ENCODE results near the gene CD300E.

CD300E gene

DNA sequence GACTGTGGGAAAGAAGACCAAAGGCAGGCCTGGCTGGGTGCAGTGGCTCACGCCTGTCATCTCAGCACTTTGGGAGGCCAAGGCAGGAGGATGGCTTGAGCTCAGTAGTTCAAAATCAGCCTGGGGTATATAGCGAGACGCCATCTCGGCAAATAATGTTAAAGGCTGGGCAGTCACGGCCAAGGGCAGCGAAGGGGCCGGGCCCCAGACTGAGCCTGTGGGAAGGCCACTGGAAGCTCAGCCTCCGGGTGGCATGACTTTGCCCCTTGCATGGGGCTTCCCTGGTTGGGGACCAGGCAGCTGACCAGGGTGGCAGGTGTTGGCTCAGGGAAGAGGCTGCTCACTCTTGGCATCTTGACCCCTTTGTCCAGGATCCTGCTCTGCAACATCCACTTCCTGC, 17.5 kb downstream of the CD300E start:
- H3K9me3 ChIP-seq (ENCODE audit: control insufficient read depth, insufficient read depth, low read length): no peaks in the 10 kb centered on the region

DNA sequence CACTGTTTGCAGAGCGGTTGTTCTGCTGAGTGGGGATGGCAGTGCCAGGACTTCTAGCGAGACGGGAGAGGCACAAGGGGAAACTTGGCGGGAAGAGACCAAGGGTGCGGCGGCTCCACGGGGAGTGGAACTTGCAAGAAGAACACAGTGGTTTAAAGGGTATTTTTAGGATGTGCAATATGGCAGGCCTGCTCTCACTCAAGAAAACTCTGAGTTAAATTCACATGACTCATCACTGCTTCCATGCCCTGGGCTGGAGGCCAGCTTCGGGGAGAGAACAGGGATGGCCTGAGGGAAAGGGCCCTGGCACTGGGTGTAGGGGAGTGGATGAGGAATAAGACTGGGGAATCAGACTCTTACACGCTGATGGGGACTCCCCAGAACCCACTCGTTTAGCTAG, 18.2 kb downstream of the CD300E start:
- Histone ChIP-seq H3K36me3 (ENCODE audit: control insufficient read depth, insufficient read depth, low read length) (no peaks in the 10 kb centered on the region), H3K4me1 (ENCODE audit: control insufficient read depth, insufficient read depth, low read length) (no peaks in the 10 kb centered on the region), H3K9me3 (ENCODE audit: control insufficient read depth, insufficient read depth, low read length) (no peaks in the 10 kb centered on the region), H3K9ac (ENCODE audit: low read depth, low read length) (no peak overlapping the region), H3K4me3 (ENCODE audit: low read depth, low read length) (no peak overlapping the region), H3K27me3 (ENCODE audit: control insufficient read depth, insufficient read depth, low read length) (peaks cover 3% of the 10 kb centered on the region)

More for the DNA sequence above, 17.5 kb downstream of the CD300E start:
- H3K9ac ChIP-seq (ENCODE audit: low read depth, low read length): no peak overlapping the region
- H3K4me1 ChIP-seq (ENCODE audit: control insufficient read depth, insufficient read depth, low read length): no peaks in the 10 kb centered on the region
- peaks cover 3% of the 10 kb centered on the region for H3K27me3 ChIP-seq (ENCODE audit: control insufficient read depth, insufficient read depth, low read length)
- H3K36me3 ChIP-seq (ENCODE audit: control insufficient read depth, insufficient read depth, low read length): no peaks in the 10 kb centered on the region
- no peak overlapping the region for H3K4me3 ChIP-seq (ENCODE audit: low read depth, low read length)

DNA sequence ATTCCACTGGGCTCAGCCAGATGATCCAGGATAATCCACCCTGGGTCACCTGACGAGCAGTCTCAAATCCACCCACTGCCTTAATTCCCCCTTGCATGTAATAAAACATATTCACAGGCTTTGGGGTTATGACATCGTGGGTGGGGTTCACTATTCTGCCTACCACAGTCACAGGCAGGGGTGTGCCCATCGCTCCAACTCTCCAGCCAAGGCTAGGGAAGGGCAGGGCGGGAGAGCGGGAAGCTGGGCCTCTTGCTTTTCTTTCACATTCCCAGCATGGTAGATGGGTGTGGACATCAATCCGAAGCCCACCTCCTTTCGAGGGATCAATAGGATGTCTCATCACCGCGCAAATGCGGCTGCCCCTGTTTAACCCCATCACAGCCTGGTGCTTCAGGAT, 18.8 kb downstream of the CD300E start:
- no peaks in the 10 kb centered on the region for H3K9me3 ChIP-seq (ENCODE audit: control insufficient read depth, insufficient read depth, low read length)
- no peak overlapping the region for H3K4me3 ChIP-seq (ENCODE audit: low read depth, low read length)
- no peaks in the 10 kb centered on the region for H3K36me3 ChIP-seq (ENCODE audit: control insufficient read depth, insufficient read depth, low read length)
- H3K4me1 ChIP-seq (ENCODE audit: control insufficient read depth, insufficient read depth, low read length): no peaks in the 10 kb centered on the region
- H3K9ac ChIP-seq (ENCODE audit: low read depth, low read length): no peak overlapping the region
- peaks cover 3% of the 10 kb centered on the region for H3K27me3 ChIP-seq (ENCODE audit: control insufficient read depth, insufficient read depth, low read length)

DNA sequence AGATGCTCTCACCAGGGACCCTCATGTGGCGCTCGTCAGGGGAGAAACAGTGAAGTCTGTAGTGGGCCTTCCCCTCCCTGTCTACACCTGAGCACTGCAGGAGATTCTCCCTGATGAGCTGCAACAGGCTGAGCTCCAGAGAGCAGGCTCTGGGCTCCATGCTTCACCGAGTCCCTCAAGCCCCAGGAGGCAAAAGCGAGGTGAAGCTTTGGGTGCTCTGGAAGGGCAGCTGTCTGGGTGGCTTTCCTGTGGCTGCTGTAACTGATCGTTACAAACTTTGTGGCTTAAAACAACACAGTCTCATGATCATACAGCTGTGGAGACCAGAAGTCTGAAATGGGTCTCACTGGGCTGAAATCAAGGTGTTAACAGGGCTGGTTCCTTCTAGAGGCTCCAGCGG, 19.3 kb downstream of the CD300E start:
- Histone ChIP-seq H3K4me1 (ENCODE audit: control insufficient read depth, insufficient read depth, low read length) (no peaks in the 10 kb centered on the region), H3K36me3 (ENCODE audit: control insufficient read depth, insufficient read depth, low read length) (no peaks in the 10 kb centered on the region), H3K9ac (ENCODE audit: low read depth, low read length) (no peak overlapping the region), H3K27me3 (ENCODE audit: control insufficient read depth, insufficient read depth, low read length) (peaks cover 3% of the 10 kb centered on the region), H3K4me3 (ENCODE audit: low read depth, low read length) (no peak overlapping the region), H3K9me3 (ENCODE audit: control insufficient read depth, insufficient read depth, low read length) (no peaks in the 10 kb centered on the region)

DNA sequence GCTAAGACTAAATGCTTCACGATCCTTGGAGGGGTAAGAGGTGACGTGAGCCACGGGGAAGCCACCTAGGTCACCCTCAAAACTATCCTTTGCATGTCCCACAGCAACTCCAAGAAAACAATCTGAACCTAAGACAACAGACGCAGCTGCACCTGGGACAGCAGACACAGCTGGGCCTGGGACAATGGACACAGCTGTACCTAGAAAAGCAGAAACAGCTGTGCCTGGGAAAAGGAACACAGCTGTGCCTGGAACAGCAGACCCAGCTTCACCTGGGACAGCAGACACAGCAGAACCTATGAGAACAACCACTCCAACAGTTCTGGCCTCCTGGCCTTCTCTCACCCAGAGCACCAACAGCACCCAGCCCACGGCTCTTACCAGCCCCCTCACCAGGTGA, 19.8 kb downstream of the CD300E start:
- Histone ChIP-seq H3K4me1 (ENCODE audit: control insufficient read depth, insufficient read depth, low read length) (no peaks in the 10 kb centered on the region), H3K27me3 (ENCODE audit: control insufficient read depth, insufficient read depth, low read length) (peaks cover 1% of the 10 kb centered on the region), H3K4me3 (ENCODE audit: low read depth, low read length) (no peak overlapping the region), H3K36me3 (ENCODE audit: control insufficient read depth, insufficient read depth, low read length) (no peaks in the 10 kb centered on the region), H3K9ac (ENCODE audit: low read depth, low read length) (no peak overlapping the region), H3K9me3 (ENCODE audit: control insufficient read depth, insufficient read depth, low read length) (no peaks in the 10 kb centered on the region)

DNA sequence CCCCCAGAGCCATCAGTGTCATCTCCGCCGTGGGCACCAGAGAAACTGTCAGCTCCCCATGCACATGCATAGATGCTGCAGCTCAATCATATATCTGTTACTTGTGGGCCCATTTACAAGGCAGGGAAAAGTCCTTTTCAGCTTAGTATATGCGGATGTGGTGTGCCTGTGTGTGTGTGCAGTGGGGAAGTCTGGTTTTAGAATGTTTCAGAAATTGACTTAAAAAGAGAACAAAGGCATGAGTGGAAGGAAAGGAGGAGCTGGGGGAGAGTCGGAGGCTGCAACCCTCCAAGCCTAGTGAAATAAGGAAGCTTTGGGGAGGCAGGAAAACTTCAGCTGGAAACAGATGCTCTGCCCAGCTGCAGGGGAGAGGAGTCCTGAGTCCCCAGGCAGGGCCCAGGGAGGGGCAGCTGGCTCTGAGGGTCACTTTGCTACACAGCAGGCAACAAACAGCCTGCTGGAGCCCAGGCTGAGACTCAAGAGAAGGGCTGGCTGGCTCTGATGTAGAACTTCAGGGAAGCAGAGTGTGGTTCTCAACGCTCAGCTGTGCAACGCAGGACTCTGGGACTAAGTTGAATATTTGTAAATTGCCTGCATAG, 20.4 kb downstream of the CD300E start:
- no peaks in the 10 kb centered on the region for H3K4me1 ChIP-seq (ENCODE audit: control insufficient read depth, insufficient read depth, low read length)
- H3K9me3 ChIP-seq (ENCODE audit: control insufficient read depth, insufficient read depth, low read length): no peaks in the 10 kb centered on the region
- no peak overlapping the region for H3K4me3 ChIP-seq (ENCODE audit: low read depth, low read length)
- H3K27me3 ChIP-seq (ENCODE audit: control insufficient read depth, insufficient read depth, low read length): no peaks in the 10 kb centered on the region
- no peaks in the 10 kb centered on the region for H3K36me3 ChIP-seq (ENCODE audit: control insufficient read depth, insufficient read depth, low read length)
- H3K9ac ChIP-seq (ENCODE audit: low read depth, low read length): no peak overlapping the region

DNA sequence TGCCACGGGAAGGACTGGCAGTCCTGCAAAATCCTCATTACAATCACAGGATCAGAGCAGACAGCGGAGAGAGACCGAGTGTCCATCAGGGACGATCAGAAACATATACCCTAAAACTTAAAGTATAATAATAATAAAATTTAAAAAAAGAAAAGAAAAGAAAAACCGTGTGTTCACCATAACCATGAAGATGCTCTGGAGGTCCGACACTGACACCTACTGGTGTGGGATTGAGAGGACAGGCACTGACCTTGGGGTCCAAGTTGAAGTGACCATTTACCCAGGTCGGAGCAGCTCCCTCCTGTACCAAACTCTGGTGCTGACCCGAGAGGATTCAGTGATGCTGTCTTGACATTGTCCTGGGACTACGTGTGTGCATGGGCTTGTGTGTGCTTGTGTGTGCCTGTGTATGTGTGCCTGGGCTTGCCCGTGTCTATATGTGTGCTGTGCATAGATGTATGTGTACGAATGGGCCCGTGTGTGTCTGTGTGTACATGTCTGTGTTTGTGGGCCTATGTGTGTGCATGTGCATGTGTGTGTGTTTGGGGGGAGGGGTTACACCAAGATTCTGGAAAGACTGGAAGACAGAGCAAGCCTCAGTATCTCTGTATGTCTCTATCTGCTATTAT, 21.5 kb downstream of the CD300E start:
- no peak overlapping the region for H3K9ac ChIP-seq (ENCODE audit: low read depth, low read length)
- H3K4me1 ChIP-seq (ENCODE audit: control insufficient read depth, insufficient read depth, low read length): no peaks in the 10 kb centered on the region
- no peak overlapping the region for H3K4me3 ChIP-seq (ENCODE audit: low read depth, low read length)

GRCh38 chr17:74599448-74599939, 24.0 kb downstream of the CD300E start:
- Histone ChIP-seq H3K9ac (ENCODE audit: low read depth, low read length) (no peak overlapping the region), H3K36me3 (ENCODE audit: control insufficient read depth, insufficient read depth, low read length) (no peaks in the 10 kb centered on the region), H3K9me3 (ENCODE audit: control insufficient read depth, insufficient read depth, low read length) (no peaks in the 10 kb centered on the region), H3K4me3 (ENCODE audit: low read depth, low read length) (no peak overlapping the region), H3K27me3 (ENCODE audit: control insufficient read depth, insufficient read depth, low read length) (no peaks in the 10 kb centered on the region), H3K4me1 (ENCODE audit: control insufficient read depth, insufficient read depth, low read length) (no peaks in the 10 kb centered on the region)

More for the DNA sequence above, 21.5 kb downstream of the CD300E start:
- H3K9me3 ChIP-seq (ENCODE audit: control insufficient read depth, insufficient read depth, low read length): no peaks in the 10 kb centered on the region
- H3K36me3 ChIP-seq (ENCODE audit: control insufficient read depth, insufficient read depth, low read length): no peaks in the 10 kb centered on the region
- no peaks in the 10 kb centered on the region for H3K27me3 ChIP-seq (ENCODE audit: control insufficient read depth, insufficient read depth, low read length)

DNA sequence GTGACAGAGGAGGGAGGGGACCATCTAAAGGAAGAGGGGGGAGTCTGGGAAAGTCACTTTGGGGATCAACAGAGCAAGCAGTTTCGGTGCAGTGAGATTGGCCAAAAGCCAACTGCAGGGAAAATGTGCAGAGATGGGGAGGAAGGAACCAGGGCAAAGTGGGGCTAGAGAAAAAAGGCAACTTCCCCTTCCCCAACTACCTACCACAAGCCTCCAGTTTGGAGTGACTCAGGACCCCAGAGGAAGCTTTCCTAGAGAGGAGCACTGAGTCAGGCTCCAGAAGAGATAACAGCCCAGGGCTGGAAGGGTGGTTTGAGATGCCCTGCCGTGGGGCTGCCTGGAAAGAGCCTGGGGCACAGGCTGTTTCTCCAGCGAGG, 24.5 kb downstream of the CD300E start:
- Histone ChIP-seq H3K4me1 (ENCODE audit: control insufficient read depth, insufficient read depth, low read length) (no peaks in the 10 kb centered on the region), H3K27me3 (ENCODE audit: control insufficient read depth, insufficient read depth, low read length) (no peaks in the 10 kb centered on the region)

GRCh38 chr17:74598346-74599022, 25.1 kb downstream of the CD300E start:
- no peak overlapping the region for H3K4me3 ChIP-seq (ENCODE audit: low read depth, low read length)
- no peaks in the 10 kb centered on the region for H3K36me3 ChIP-seq (ENCODE audit: control insufficient read depth, insufficient read depth, low read length)
- no peaks in the 10 kb centered on the region for H3K27me3 ChIP-seq (ENCODE audit: control insufficient read depth, insufficient read depth, low read length)
- H3K9me3 ChIP-seq (ENCODE audit: control insufficient read depth, insufficient read depth, low read length): no peaks in the 10 kb centered on the region
- no peaks in the 10 kb centered on the region for H3K4me1 ChIP-seq (ENCODE audit: control insufficient read depth, insufficient read depth, low read length)
- no peak overlapping the region for H3K9ac ChIP-seq (ENCODE audit: low read depth, low read length)

More for the DNA sequence above, 24.5 kb downstream of the CD300E start:
- Histone ChIP-seq H3K9ac (ENCODE audit: low read depth, low read length) (no peak overlapping the region), H3K36me3 (ENCODE audit: control insufficient read depth, insufficient read depth, low read length) (no peaks in the 10 kb centered on the region), H3K4me3 (ENCODE audit: low read depth, low read length) (no peak overlapping the region), H3K9me3 (ENCODE audit: control insufficient read depth, insufficient read depth, low read length) (no peaks in the 10 kb centered on the region)

- H3K27me3 ChIP-seq (ENCODE audit: control insufficient read depth, insufficient read depth, low read length): peaks cover 3% of the 10 kb centered on the region
- H3K4me1 ChIP-seq (ENCODE audit: control insufficient read depth, insufficient read depth, low read length): no peaks in the 10 kb centered on the region
- no peaks in the 10 kb centered on the region for H3K9me3 ChIP-seq (ENCODE audit: control insufficient read depth, insufficient read depth, low read length)
- no peaks in the 10 kb centered on the region for H3K36me3 ChIP-seq (ENCODE audit: control insufficient read depth, insufficient read depth, low read length)
- H3K9ac ChIP-seq (ENCODE audit: low read depth, low read length): no peak overlapping the region
- H3K4me3 ChIP-seq (ENCODE audit: low read depth, low read length): no peak overlapping the region
These were observed 26.3 kb downstream of the CD300E start for GRCh38 chr17:74597069-74597790.

Data from iPS-15b (cell line).